Fibroblast of gingiva (primary cell): ENCODE measurements around the gene CDC73.
A peak's percentile ranks its signal among the peaks of the same experiment; 100 is the strongest.
"Not testable (repeated sequence)": the region's sequence is repeated elsewhere in the genome, so short reads cannot be mapped to it uniquely, and the experiment has no call there.

ENCODE experiments used
- DNase-seq: peaks from one replicate; pipeline ENCODE4 v3.0.0-alpha.2; 2011; ENCODE audit warnings: low read depth

CDC73 gene

DNA sequence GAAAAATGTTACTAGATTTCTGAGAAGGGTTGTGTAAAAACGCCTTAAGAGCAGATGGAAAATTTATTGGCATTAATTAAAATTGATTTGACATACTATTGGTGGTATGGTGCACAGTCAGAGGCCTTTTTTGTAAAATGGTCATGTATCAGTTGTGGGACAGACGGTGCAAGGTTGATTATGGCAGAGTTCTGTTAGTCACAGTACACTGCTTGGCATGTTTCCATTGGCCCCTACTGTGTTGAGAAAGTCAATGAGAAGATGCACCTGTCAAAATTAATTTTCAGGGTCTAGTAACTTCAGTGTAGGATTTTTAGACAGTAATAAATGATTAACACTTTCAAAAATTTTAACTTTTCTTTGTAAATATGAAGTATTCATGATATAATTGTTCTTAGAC lies 60.2 kb downstream of the CDC73 start:
- DNase-seq, result no peak

DNA sequence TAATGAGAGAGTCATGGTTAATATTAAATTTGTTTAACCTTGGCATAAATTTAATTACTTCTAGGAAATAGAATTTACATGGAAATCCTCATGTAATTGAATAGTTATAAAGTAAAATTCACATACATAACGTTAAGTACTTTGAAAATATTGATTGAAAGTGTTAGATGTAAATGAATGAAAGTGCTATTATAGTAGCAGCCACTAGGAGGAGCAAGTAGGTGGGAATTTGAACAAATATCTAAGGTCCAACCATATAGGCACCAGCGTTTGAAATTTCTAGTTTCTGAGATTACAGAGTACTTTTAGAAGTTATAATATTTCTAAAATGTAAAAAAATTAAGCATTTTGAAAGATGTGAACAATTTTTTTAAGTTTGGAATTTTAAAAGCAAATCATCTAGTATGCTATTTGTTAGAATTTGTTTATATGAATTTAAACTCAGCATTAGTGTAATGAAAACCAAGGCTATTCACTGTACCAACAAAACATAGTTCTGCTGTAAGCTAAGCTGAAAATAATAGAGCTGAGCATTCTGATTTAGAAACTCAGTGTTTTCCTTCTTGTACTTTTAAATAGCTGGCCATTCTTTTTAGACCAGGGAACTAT lies 61.3 kb downstream of the CDC73 start:
- peak; percentile 35 for DNase-seq

DNA sequence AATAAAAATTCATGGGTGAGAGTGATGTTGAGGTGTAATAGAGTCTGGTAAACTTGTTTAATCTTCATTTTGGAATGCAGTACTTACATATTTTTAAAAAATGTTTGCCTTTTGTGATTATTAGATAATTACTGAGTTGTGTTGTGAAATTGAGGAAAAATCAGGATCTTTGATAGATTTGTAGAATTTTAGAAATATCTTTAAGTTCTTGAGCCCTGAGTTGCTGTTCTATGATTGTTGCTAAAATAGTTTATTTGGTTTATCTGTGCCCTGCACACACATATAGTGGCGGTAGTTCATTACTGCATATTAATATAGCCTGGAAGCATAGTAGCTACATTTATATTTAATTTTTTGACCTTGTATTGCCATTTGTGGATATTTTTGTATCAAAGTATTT lies 62.9 kb downstream of the CDC73 start:
- DNase-seq, result no peak

- no peak for DNase-seq
Observed at GRCh38 chr1:193185211-193185610, 63.4 kb downstream of the CDC73 start.

DNA sequence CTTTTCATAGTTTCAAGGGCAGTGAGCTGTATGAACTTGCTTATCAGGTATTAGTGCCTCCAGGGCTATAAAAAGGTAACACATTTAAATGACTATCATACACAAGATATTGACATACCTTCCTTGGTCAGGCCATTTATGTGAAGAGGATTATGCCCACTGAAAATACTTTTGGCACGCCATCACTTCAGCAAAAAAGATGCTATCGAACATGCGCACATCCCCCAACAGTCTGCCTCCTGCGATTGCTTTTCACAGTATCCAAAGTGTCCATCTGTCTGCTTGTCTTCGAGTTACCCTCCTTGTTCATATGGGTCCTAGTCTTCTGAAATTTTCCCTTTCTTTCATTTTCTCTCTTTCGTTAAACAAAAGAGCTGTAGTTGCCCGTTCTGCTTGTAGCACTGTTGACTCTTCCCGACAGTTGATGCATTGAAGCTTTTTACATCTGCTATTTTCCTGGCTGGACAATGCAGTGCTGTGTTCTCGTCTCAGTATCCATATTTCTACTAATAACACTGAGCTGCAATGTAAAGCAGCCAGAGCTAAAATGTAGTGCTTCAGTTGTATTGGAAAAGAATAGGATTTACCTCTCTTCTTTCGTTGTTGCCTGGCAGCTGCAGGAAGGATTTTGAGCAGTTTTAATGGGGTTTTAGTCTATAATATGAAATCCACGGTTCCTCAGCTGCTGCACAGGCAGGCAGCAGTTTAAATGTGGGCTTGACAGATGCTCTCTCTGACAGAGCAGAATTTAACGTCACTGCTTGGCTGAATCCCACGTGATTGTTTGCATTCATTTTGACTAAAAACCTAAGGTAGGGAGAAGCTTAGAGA lies 64.3 kb downstream of the CDC73 start, which contains the start of gene B3GALT2:
Gene B3GALT2 (minus strand): TSS at position 713 of the 831 bp plus-strand sequence. CDS start 5,051 bp downstream, outside the sequence.
- DNase-seq, result no peak

DNA sequence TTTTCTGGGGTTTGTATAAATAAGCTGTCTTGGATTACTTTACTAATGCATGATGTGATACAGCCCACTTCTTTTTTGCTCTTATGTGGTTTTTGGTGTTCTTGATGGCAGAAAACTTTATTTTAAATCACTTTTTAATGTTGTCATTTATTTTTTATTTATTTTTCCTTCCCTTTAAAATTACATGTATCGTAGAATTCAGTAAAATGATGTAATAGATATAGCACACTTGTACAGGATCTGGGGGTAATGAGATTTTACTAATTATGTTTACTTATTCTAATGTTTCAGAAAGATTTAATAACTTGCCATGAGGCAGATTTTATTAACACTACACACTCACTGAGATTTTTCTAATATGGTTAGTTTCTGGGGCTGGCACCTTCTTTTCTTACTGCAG lies 65.3 kb downstream of the CDC73 start:
- DNase-seq, result no peak

DNA sequence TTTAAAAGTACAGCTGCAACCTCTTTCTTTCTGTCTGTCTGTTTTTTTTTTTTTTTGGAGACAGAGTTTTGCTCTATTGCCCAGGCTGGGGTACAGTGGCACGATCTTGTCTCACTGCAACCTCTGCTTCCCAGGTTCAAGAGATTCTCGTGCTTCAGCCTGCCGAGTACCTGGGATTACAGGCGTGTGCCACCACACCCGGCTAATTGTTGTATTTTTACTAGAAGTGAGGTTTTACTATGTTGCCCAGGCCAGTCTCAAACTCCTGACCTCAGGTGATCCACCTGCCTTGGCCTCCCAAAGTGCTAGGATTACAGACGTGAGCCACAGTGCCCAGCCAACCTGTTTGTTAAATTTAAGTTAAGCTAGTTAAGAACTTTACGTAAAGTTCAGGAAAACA lies 67.1 kb downstream of the CDC73 start:
- not testable (repeated sequence) for DNase-seq

- DNase-seq, result no peak
Observed at GRCh38 chr1:193189442-193190095, 67.7 kb downstream of the CDC73 start.

GRCh38 chr1:193190096-193190744 lies 68.4 kb downstream of the CDC73 start:
- DNase-seq, result peak; percentile 12

DNA sequence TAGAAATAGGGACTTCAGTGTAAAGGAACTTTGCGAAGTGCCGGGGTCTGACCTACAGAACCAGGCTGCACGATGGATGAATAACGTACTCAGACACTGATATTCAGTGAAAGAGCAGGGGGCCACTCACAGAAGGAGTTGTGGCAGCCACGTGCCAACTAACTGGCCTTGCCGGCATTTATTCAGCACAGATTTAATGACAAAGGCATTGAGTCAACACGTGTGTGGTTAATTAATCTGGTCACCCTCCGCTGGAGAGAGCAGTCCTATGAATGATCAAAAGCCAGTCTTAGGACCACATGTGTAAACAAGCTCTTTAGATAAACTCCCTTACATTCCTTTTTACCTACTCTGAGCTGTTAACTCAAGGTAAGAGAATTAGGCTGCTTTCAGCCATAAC lies 70.8 kb downstream of the CDC73 start:
- no peak for DNase-seq

GRCh38 chr1:193199940-193200339 lies 78.1 kb downstream of the CDC73 start:
- no peak for DNase-seq

DNA sequence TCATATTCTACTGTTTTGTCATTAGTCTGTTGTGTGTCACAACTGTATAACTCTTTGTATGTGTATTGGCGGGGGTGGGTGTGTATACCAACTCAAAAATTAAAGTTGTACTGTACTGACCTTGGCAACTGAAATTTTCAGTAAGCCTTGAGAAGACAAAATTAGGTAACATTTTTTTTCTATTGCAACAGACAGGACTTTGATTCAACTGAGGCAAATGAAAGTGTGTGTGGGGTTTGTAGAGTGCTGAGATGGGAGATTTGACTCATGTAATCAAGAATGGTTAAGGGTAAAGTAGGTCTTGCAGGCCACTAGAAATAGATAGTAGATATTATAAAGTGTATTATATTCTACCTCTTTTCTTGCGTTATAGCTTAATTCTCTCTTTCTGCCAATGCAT lies 79.2 kb downstream of the CDC73 start:
- no peak for DNase-seq

DNA sequence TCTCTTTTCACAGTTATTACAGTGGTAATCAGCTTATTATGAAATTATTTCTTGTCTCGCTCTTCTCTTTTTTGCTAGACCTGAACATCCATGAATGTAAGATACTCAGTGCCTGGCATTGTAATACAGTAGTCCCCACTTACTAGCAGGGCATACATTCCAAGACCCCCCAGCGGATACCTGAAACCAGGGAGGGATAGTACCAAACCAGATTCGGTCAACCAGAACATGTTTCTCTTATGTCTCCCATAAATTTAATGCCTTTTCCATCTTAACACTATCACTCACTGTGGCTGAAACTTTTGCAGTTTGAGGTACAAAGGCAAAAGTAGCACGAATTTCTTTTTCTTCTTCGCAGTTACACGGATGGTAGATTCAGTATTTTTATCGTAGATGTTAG lies 89.2 kb downstream of the CDC73 start:
- DNase-seq, result no peak

DNA sequence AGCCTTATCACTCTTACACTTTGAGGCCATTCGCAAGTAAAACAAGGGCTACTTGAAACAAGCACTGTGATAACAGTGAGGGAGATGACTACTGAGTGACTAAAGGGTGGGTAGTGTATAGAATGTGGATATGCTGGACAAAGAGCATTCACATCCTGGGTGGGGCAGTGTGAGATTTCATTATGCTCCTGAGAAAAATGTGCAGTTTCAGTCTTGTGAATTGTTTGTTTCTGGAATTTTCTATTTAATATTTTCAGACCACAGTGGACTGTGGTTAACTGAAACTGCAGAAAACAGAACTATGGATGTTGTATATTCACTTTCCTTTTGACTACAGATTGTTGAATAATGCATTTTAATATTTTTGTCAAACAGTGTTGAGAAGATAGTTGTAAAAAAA lies 89.7 kb downstream of the CDC73 start:
- DNase-seq, result peak; percentile 29

DNA sequence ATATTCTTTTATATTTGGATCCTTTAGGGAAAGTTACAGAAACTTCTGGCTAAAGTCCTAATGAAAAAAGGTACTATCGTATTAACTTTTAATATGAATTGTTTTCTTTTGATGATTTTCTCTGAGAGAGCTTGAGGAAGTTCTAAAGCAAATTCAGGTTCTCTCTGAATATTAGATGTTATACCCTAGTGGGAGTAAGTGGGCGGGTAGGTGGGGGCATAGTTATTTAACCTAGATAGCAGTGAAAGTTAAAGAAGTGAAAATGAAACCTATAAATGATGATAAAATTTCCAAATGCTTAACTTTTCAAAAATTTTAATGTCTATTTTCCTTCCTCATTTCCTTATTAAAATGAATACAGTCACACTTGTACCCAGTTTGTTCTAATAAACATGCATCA lies 90.8 kb downstream of the CDC73 start:
- no peak for DNase-seq

DNA sequence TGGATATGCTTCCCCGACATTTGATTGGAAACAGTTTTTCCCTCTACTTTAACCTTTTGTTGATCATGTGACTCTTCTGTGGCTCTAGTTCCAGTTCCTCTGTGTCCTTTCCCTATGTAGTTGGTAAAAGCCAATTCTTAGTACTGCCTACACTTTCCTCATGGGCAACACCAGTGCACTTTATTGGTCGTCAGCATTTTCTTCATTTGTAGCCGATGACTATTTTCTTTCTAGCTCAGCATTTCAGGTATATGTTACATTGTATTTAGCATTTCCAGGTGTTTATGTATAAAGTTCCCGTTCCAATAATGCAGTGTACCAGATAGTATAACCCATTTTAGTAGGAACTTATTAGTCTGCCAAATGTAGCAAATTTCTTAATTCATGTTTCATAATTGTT lies 92.2 kb downstream of the CDC73 start:
- DNase-seq, result no peak

GRCh38 chr1:193216920-193217319 lies 95.1 kb downstream of the CDC73 start:
- no peak for DNase-seq

- DNase-seq, result no peak
Observed at GRCh38 chr1:193219391-193219790, 97.6 kb downstream of the CDC73 start.

DNA sequence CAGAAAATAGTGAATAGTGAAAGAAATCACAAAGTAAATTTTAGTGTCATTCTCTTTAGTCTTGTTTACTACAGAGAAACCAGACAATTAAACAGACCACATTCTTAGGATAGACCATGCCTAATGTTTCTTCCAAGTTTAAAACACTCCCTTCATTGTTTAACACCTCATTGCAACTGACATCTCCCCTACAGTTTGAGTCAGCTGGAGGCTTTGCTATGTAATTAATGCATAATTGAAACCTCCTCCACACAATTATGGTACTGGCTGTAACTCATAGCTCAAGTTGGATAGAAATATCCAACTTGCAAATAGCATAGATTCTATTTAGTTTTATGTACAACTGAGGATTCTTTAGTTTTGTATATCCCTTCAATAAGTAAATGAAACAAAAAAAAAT lies 99.8 kb downstream of the CDC73 start:
- no peak for DNase-seq

GRCh38 chr1:193222056-193222615 lies 100.3 kb downstream of the CDC73 start:
- DNase-seq, result no peak

GRCh38 chr1:193229136-193229535 lies 107.3 kb downstream of the CDC73 start:
- DNase-seq, result no peak

DNA sequence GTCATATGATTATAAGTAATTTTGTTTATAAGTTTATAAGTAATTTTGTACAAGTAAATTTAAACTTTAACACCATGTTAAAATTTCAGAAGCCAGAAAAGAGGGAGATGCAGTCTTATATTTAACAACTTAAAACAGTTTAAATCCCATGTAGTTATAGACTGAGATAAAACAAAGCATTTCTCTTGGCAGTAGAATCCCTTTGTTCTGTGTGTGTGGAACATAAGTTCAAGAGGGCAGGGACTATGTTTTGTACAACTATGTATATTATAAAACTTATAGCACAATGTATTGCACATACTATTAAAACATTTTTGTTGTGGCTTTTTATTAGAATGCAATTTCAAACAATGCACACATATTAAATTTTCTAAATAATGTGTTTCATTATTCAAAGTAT lies 109.3 kb downstream of the CDC73 start:
- not testable (repeated sequence) for DNase-seq
